Memory B cell (primary cell): ENCODE results near the gene GNPAT.

ENCODE experiments used
- ATAC-seq: fragments of 150-1000 bp; cut with Tn5 transposase; 2 replicates; pipeline ENCODE4 v1.10.0; 2021; ENCODE audit warnings: low read depth, mild to moderate bottlenecking, moderate library complexity
- DNase-seq, 2 donors: peaks; one replicate each; pipeline ENCODE4 v3.0.0; 2022; ENCODE audit warnings: low spot score in 2 of 2
- H3K27ac Mint-ChIP-seq: one replicate; pipeline ENCODE4 v1.8.0; 2022; ENCODE audit warnings: mild to moderate bottlenecking, moderate library complexity, mixed read lengths
- H3K27me3 Mint-ChIP-seq: one replicate; pipeline ENCODE4 v1.8.0; 2022; ENCODE audit warnings: mixed read lengths
- H3K36me3 Mint-ChIP-seq: one replicate; pipeline ENCODE4 v1.8.0; 2022; ENCODE audit warnings: mild to moderate bottlenecking, mixed read lengths
- H3K4me1 Mint-ChIP-seq: one replicate; pipeline ENCODE4 v1.8.0; 2022; ENCODE audit warnings: mixed read lengths
- H3K4me3 Mint-ChIP-seq: one replicate; pipeline ENCODE4 v1.8.0; 2022; ENCODE audit warnings: mild to moderate bottlenecking, moderate library complexity, mixed read lengths
- H3K9me3 Mint-ChIP-seq: one replicate; pipeline ENCODE4 v1.8.0; 2022; ENCODE audit warnings: mixed read lengths

The GNPAT gene

DNA sequence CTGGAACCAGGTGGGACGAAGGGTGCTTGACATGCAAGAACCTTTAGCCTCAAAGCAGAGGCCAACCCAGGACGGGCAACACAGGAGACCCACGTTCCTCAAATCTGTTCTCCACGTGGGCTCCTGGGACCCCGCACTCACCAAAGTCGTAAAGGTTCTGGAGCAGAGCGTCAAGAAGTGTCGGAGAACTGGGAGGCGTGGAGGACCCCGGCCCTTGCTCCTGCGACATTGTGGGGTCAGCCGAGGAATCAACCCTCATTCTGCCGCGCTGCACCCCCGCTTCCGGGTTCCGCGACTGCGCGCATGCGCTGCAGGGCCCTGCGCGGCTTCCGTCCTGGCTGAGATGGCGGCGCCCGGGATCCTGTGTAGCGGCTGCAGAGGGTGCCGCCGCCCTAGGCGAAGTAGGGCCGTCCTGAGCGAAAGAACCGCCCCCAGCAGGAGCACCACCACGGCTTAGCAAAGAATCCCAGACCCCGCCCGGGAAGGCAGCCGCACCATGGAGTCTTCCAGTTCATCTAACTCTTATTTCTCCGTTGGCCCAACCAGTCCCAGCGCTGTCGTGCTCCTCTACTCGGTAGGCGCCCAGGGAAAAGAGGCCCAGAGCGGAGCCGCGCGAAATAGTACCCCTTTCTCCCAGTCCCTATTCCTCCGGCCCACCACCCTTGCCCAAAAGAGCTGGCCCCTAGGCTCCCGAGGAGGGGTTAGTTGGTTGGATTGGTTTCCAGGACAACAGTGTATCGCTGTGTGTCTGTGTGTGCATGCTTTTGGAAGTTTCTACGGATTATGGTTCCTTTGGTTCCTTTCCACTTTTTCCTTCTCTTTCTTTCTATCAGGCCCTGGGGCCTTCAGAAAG is at the start of gene GNPAT:
TSS of gene GNPAT (plus strand) at position 330 of the 853 bp plus-strand sequence. CDS start at position 497, 167 bp downstream.
- Mint-ChIP-seq H3K27ac (peak within 1 kb of the TSS; percentile 95), H3K36me3 (peaks cover 19% of the 10 kb centered on the region), H3K27me3 (no peaks in the 10 kb centered on the region), H3K4me1 (peaks cover 35% of the 10 kb centered on the region), H3K4me3 (peak within 1 kb of the TSS; percentile 96), H3K9me3 (no peaks in the 10 kb centered on the region)
- peak; percentile 98 for ATAC-seq
- peak; percentile 87 to 93 for DNase-seq

DNA sequence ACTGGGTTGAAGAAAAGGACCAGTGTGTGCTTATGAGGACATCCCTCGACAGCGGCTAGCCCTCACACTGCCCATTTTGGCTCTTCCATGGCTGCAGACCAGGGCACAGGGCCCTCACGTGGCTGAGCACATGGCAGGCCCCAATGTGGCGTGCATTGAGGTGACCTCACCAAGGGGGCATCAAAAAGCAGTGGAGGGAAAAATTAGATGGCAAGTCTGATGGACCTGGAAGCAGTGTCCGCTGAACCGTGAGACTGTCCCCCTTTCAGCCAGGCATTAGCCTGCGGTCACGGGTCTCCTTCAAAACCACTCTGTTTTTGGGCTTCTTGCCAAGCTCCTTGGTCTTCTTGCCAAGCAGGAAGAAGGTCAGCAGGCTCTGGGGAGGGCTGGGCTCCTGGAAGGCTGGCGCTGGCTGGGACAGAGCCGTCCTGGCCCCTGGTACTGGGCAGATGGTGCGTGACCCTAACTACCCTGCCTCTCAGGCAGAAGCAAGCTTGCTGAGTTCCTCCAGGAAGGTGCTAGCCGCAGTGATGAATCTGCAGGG is 48.3 kb upstream of the GNPAT start:
- Mint-ChIP-seq H3K4me1 (no peaks in the 10 kb centered on the region), H3K4me3 (no peak overlapping the region), H3K27ac (no peak overlapping the region), H3K27me3 (peaks cover 24% of the 10 kb centered on the region), H3K36me3 (no peaks in the 10 kb centered on the region), H3K9me3 (peaks cover 4% of the 10 kb centered on the region)
- no peak for DNase-seq
- ATAC-seq = no peak

GRCh38 chr1:231193710-231194340 is 47.2 kb upstream of the GNPAT start:
- DNase-seq (no peak), ATAC-seq (no peak)
- Mint-ChIP-seq H3K4me1 (no peaks in the 10 kb centered on the region), H3K36me3 (no peaks in the 10 kb centered on the region), H3K4me3 (no peak overlapping the region), H3K9me3 (peaks cover 4% of the 10 kb centered on the region), H3K27me3 (peaks cover 20% of the 10 kb centered on the region), H3K27ac (no peak overlapping the region)

DNA sequence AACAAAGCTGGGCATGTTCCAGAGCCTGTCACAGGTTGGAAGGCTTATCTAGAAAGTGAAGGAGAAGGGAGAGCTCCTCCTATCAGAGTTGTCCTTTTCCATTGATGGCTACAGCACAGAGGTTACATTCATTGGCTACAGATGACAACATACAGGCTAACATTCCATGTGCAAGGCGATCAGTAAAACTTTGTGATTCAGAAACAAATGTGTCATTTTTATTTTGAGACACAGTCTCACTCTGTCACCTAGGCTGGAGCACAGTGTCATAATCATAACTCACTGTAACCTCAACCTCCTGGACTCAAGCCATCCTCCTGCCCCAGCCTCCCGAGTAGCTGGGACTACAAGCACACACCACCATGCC is 46.6 kb upstream of the GNPAT start:
- DNase-seq (no peak), ATAC-seq (no peak)
- Mint-ChIP-seq H3K36me3 (no peaks in the 10 kb centered on the region), H3K4me1 (no peaks in the 10 kb centered on the region), H3K27me3 (peaks cover 19% of the 10 kb centered on the region), H3K4me3 (no peak overlapping the region), H3K9me3 (peaks cover 2% of the 10 kb centered on the region), H3K27ac (no peak overlapping the region)

GRCh38 chr1:231194843-231195516 is 46.0 kb upstream of the GNPAT start:
- no peak for DNase-seq
- Mint-ChIP-seq H3K9me3 (no peaks in the 10 kb centered on the region), H3K4me3 (no peak overlapping the region), H3K36me3 (no peaks in the 10 kb centered on the region), H3K27ac (no peak overlapping the region), H3K4me1 (no peaks in the 10 kb centered on the region), H3K27me3 (peaks cover 21% of the 10 kb centered on the region)
- ATAC-seq = no peak

DNA sequence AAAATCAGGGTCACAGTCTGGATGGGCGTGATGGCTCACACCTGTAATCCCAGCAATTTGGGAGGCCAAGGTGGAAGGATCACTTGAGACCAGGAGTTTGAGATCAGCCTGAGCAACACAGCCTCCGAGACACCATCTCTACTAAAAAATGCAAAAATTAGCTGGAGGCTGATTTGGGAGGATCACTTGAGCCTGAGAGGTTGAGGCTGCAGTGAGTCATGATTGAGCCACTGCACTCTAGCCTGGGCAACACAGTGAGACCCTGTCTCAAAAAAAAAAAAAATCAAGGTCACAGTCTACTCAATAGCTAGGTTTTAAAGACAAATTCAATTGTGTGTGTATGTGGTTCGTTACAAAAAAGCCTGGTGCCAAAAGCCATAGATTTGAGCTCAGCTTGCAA is 44.7 kb upstream of the GNPAT start:
- H3K27ac Mint-ChIP-seq = no peak overlapping the region
- H3K9me3 Mint-ChIP-seq = no peaks in the 10 kb centered on the region
- H3K4me1 Mint-ChIP-seq = no peaks in the 10 kb centered on the region
- DNase-seq (no peak), ATAC-seq (no peak)
- H3K36me3 Mint-ChIP-seq = no peaks in the 10 kb centered on the region
- peaks cover 18% of the 10 kb centered on the region for H3K27me3 Mint-ChIP-seq
- H3K4me3 Mint-ChIP-seq = no peak overlapping the region

DNA sequence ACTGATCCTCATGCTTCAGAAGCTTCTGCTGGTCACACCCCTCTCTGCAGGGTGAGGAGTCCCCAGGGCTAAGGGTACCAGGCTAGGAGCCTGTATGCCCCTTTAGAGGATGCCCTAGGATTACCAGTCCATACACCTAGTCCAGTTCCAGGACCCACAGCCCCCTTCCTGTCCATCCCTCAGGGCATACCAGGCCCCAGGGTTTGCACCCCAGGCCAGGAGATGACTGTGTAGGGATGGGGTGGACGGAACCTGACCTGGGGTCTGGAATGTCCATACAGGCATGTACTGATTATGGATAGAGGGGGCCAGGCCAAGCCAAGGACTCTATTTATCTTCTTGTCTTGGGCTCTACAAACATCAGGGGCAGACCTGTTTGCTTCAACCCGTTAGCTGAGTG is 44.3 kb upstream of the GNPAT start:
- H3K27ac Mint-ChIP-seq = no peak overlapping the region
- peaks cover 19% of the 10 kb centered on the region for H3K27me3 Mint-ChIP-seq
- peaks cover under 1% of the 10 kb centered on the region for H3K36me3 Mint-ChIP-seq
- DNase-seq = no peak
- H3K4me3 Mint-ChIP-seq = no peak overlapping the region
- no peak for ATAC-seq
- H3K9me3 Mint-ChIP-seq = no peaks in the 10 kb centered on the region
- peaks cover 1% of the 10 kb centered on the region for H3K4me1 Mint-ChIP-seq

- Mint-ChIP-seq H3K9me3 (no peaks in the 10 kb centered on the region), H3K27me3 (peaks cover 18% of the 10 kb centered on the region), H3K4me1 (peaks cover 7% of the 10 kb centered on the region), H3K36me3 (peaks cover 2% of the 10 kb centered on the region), H3K27ac (no peak overlapping the region), H3K4me3 (no peak overlapping the region)
- DNase-seq = no peak
- no peak for ATAC-seq
These were observed 41.1 kb upstream of the GNPAT start for GRCh38 chr1:231199868-231200267.

- H3K9me3 Mint-ChIP-seq = no peaks in the 10 kb centered on the region
- ATAC-seq (no peak), DNase-seq (no peak)
- no peak overlapping the region for H3K27ac Mint-ChIP-seq
- no peak overlapping the region for H3K4me3 Mint-ChIP-seq
- peaks cover 2% of the 10 kb centered on the region for H3K36me3 Mint-ChIP-seq
- H3K27me3 Mint-ChIP-seq = peaks cover 18% of the 10 kb centered on the region
- peaks cover 7% of the 10 kb centered on the region for H3K4me1 Mint-ChIP-seq
These were observed 40.5 kb upstream of the GNPAT start for GRCh38 chr1:231200388-231201031.

DNA sequence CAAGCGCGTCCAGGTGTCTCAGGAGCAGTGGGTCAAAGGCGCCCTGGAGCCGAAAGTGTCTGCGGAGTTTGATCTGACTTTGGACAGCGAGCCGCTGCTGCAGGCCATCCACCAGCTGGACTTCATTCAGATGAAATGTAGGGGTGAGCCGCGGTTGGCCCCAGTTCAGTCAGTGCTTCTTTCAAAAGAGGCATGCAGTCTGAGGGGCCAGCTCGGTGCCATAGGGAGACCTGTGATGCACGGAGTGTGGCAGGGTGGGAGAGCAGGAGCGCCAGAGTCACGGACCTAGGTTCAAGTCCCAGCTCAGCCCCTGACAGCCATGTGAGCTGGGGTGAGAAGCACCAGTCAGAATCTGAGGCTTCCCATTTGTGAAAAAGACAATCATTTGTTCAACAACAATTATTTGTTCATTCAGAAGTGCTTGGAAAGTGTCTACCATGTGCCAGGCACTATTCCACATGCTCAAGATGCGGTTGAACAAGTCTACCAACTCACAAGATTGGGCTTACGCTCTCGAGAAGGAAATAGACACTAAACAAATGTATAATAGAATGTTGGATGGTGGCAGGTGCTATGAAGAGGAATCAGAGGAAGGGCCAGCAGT is 39.5 kb upstream of the GNPAT start:
- H3K36me3 Mint-ChIP-seq = peaks cover 2% of the 10 kb centered on the region
- peaks cover 14% of the 10 kb centered on the region for H3K27me3 Mint-ChIP-seq
- no peak for ATAC-seq
- H3K4me1 Mint-ChIP-seq = peaks cover 7% of the 10 kb centered on the region
- no peaks in the 10 kb centered on the region for H3K9me3 Mint-ChIP-seq
- H3K4me3 Mint-ChIP-seq = no peak overlapping the region
- H3K27ac Mint-ChIP-seq = no peak overlapping the region
- DNase-seq = no peak

DNA sequence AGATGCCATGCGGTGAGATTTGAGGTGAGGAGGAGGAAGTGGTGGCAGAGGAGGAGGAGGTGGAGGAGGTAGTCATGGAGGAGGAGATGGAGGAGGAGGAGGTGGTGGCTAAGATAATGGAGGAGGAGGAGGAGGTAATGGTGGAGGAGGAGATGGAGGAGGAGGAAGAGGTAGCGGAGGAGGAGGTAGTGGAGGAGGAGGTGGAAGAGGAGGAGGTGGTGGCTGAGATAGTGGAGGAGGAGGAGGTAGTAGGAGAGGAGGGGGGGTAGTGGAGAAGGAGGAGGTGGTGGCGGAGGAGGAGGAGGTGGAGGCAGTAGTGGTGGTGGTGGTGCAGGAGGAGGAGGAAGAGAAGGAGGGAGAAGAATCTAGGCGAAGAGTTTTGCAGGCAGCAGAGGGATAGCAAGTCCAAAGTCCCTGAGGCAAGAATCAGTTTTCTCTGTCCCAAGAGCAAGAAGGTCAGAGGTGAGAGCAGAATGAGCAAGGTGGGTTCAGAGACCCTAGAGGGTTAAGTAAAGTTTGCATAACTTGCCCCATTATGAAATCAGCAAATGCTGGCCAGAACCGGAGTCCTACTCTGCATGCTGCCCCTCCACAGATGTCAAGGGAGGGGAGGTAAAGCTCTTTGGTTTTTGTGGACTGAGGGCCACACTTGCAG is 38.9 kb upstream of the GNPAT start:
- no peaks in the 10 kb centered on the region for H3K9me3 Mint-ChIP-seq
- H3K36me3 Mint-ChIP-seq = peaks cover 2% of the 10 kb centered on the region
- DNase-seq (no peak), ATAC-seq (no peak)
- no peak overlapping the region for H3K4me3 Mint-ChIP-seq
- peaks cover 14% of the 10 kb centered on the region for H3K27me3 Mint-ChIP-seq
- no peak overlapping the region for H3K27ac Mint-ChIP-seq
- H3K4me1 Mint-ChIP-seq = peaks cover 7% of the 10 kb centered on the region

- no peak overlapping the region for H3K27ac Mint-ChIP-seq
- H3K4me1 Mint-ChIP-seq = peaks cover 7% of the 10 kb centered on the region
- DNase-seq = no peak
- H3K36me3 Mint-ChIP-seq = peaks cover 2% of the 10 kb centered on the region
- peaks cover 8% of the 10 kb centered on the region for H3K27me3 Mint-ChIP-seq
- ATAC-seq = no peak
- H3K9me3 Mint-ChIP-seq = no peaks in the 10 kb centered on the region
- H3K4me3 Mint-ChIP-seq = no peak overlapping the region
These were observed 37.6 kb upstream of the GNPAT start for GRCh38 chr1:231203259-231204057.
